Thoracic aorta (tissue), 2 donors: Measurements from ENCODE around the gene UNC5B. TPM values are rescaled to one million over a fixed set of nuclear protein-coding genes. Genes with fewer than 3 reads are reported as not detected.

ENCODE experiments used
- ATAC-seq: fragments of 150-250 bp; one replicate; pipeline ENCODE4 v1.8.0; 2017; ENCODE audit warnings: low read depth; ENCODE audit not compliant: insufficient number of reproducible peaks, low FRiP score
- DNase-seq: peaks from one replicate; pipeline ENCODE4 v3.0.0-alpha.2; 2020; ENCODE audit warnings: low spot score
- H3K27ac ChIP-seq, 2 donors: fragments of 200-600 bp; sonication (generic); 1 replicate in 1 of 2; 2 replicates in 1 of 2; pipeline ENCODE4 v1.5.1; 2016; ENCODE audit warnings: mild to moderate bottlenecking in 2 of 2, moderate library complexity in 2 of 2
- H3K27me3 ChIP-seq: fragments of 200-600 bp; sonication (generic); replicated peaks from 2 replicates; pipeline ENCODE4 v1.6.0; 2016; ENCODE audit warnings: mild to moderate bottlenecking; ENCODE audit not compliant: insufficient read depth
- H3K36me3 ChIP-seq: fragments of 200-600 bp; sonication (generic); one replicate; pipeline ENCODE4 v1.5.1; 2016
- H3K4me1 ChIP-seq, 2 donors: fragments of 200-600 bp; sonication (generic); 1 replicate in 1 of 2; 2 replicates in 1 of 2; pipeline versions ENCODE4 v1.5.1 to v1.6.0; 2016; ENCODE audit warnings: low read depth in 2 of 2, mild to moderate bottlenecking in 1 of 2; ENCODE audit not compliant: control insufficient read depth in 1 of 2
- H3K4me3 ChIP-seq: fragments of 200-600 bp; sonication (generic); 2 replicates; pipeline ENCODE4 v1.5.1; 2016; ENCODE audit warnings: mild to moderate bottlenecking
- H3K9me3 ChIP-seq: fragments of 200-600 bp; sonication (generic); 2 replicates; pipeline ENCODE4 v1.5.1; 2016
- total RNA-seq, 2 donors: library from RNA; depleted of rRNA; stranded (reverse); fragments of >200 nt; gene quantifications; one replicate each; pipeline versions ENCODE4 v1.1.0 to v1.2.3, GENCODE V29; 2016
- TF ChIP-seq, protein P1 (sequence below): fragments of 200-600 bp; sonication (generic); IDR thresholded peaks from one replicate; pipeline ENCODE4 v1.5.1; 2019; ENCODE audit warnings: antibody characterized with exemption

The UNC5B gene
- total RNA-seq, 2 donors from 2014 or later, result 18.3 to 24.2 TPM

GRCh38 chr10:71265618-71266146 is 53.3 kb downstream of the UNC5B start:
- Histone ChIP-seq H3K4me3 (no peak overlapping the region), H3K27ac (no peak overlapping the region), H3K9me3 (no peaks in the 10 kb centered on the region), H3K4me1 (peaks cover 0 to 19% of the 10 kb centered on the region in 2 donors), H3K36me3 (no peaks in the 10 kb centered on the region), H3K27me3 (no peaks in the 10 kb centered on the region)
- ATAC-seq, result no peak
- TF ChIP-seq, protein P1, sequence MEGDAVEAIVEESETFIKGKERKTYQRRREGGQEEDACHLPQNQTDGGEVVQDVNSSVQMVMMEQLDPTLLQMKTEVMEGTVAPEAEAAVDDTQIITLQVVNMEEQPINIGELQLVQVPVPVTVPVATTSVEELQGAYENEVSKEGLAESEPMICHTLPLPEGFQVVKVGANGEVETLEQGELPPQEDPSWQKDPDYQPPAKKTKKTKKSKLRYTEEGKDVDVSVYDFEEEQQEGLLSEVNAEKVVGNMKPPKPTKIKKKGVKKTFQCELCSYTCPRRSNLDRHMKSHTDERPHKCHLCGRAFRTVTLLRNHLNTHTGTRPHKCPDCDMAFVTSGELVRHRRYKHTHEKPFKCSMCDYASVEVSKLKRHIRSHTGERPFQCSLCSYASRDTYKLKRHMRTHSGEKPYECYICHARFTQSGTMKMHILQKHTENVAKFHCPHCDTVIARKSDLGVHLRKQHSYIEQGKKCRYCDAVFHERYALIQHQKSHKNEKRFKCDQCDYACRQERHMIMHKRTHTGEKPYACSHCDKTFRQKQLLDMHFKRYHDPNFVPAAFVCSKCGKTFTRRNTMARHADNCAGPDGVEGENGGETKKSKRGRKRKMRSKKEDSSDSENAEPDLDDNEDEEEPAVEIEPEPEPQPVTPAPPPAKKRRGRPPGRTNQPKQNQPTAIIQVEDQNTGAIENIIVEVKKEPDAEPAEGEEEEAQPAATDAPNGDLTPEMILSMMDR, result no peak
- DNase-seq, result no peak

DNA sequence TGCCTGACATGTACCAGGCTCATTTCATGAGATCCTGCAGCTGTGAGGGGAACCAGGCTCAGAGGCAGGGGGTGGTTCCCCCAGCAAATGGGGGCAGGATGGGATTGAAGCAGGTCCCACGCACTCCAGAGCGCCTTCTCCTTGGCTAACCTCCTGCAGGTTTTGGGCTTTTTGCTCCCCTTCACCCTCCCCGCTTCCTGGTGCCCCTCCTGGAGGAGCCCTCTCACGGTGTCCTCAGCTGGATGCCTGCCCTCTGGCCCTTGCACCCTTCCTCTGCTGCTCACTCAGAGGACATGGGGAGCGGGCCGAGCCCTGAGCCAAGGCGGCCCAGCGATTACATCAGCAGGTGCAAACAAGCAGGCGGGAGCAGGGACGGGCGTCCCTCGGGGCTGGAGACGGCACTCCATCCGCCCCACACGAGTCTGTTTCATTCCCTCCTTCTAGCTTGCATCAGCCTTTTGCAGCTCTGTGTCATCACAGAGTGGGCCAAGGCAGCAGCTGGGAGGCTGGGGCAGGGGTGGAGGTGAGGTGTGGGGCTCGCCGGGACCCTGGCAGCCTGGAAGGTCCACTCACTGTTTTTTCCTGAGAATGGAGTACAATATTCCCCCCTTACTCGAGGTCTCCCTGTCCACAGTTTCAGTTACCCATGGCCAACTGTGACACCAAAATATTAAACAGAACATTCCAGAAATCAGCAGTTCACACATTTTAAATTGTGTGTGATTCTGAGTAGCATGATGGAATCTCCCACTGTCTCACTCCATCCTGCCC is 54.0 kb downstream of the UNC5B start:
- no peaks in the 10 kb centered on the region for H3K27me3 ChIP-seq
- no peaks in the 10 kb centered on the region for H3K36me3 ChIP-seq
- H3K4me1 ChIP-seq, result peaks cover 0 to 16% of the 10 kb centered on the region in 2 donors
- no peak overlapping the region for H3K4me3 ChIP-seq
- no peak for ATAC-seq
- no peak overlapping the region for H3K27ac ChIP-seq
- no peak for DNase-seq
- TF ChIP-seq, protein P1, result no peak
- no peaks in the 10 kb centered on the region for H3K9me3 ChIP-seq

DNA sequence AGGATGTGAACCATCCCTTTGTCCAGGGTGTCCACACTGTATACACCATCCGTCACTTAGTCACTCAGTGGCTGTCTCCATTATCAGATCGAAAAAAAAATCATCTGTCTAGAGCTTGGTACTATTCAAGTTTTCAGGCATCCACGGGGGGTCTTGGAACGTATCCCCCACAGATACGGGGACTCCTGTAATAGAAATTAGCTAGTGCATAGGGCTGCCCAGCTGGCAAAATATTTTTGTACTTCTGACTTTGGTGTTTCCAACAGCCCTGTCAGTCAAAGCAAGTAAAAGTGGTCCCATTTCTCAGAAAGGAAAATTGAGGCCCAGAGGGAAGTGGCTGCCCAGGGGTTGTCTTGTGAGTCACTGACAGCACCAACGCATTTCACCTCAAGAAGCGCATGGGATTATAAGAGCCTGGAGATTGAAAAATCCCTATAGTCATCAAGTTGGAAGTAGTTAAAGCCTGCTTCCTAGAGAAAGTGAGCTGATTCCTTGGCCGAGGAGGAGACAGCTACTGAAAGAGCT is 54.6 kb downstream of the UNC5B start:
- Histone ChIP-seq H3K36me3 (no peaks in the 10 kb centered on the region), H3K27ac (no peak overlapping the region), H3K4me3 (no peak overlapping the region), H3K4me1 (peaks cover 0 to 16% of the 10 kb centered on the region in 2 donors), H3K9me3 (no peaks in the 10 kb centered on the region), H3K27me3 (no peaks in the 10 kb centered on the region)
- TF ChIP-seq, protein P1, result no peak
- no peak for ATAC-seq
- DNase-seq, result no peak

DNA sequence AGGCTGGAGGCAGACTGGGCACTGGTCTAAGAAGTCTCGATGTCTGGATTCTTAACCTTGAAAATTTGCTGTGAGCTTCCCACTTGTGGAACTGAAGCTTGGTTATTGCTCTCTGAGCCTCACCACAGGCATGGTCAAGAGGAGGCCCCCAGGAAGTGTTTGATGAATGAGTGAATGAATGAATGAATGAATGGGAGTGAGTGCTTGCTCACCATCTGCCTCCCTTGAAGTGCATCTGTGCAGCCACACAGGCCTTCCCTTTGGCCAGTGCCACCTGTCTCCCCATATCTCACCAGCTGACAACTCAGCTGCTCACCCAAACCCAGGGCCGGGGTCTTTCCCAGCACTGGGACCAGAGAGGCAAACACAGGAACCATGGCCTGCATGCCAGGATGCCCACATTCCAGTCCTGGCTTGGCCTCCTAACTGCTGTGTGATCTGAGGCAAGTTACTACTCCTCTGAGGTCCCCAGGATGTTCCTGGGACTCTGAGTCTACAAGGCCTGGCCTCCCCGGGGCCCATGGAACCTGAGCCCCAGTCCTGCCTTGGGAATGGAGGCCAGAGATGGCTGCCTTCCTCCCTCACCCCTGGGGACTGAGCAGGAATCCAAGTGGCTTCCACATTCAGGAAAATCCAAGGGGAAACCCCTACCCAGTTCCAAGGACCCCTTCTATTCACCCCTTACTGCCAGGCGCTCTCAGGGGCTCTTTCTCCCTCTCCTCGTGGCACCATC is 55.3 kb downstream of the UNC5B start:
- Histone ChIP-seq H3K36me3 (no peaks in the 10 kb centered on the region), H3K27me3 (no peaks in the 10 kb centered on the region)
- no peak for DNase-seq

More for the DNA sequence above, 55.3 kb downstream of the UNC5B start:
- Histone ChIP-seq H3K4me1 (peaks cover 0 to 16% of the 10 kb centered on the region in 2 donors), H3K27ac (peak overlapping the region in 1 of 2 donors; percentile 6), H3K4me3 (no peak overlapping the region), H3K9me3 (no peaks in the 10 kb centered on the region)
- ATAC-seq, result no peak
- TF ChIP-seq, protein P1, result no peak
